HG02884 (cell line): ENCODE data around the gene CEACAM18.

Experiments
- ATAC-seq: cut with Tn5 transposase; IDR thresholded peaks from one replicate; pipeline ENCODE4 v1.9.1; 2021; ENCODE audit warnings: mild to moderate bottlenecking, moderate library complexity; ENCODE audit not compliant: unreplicated experiment

CEACAM18 gene

GRCh38 chr19:51525651-51526050, 47.3 kb downstream of the CEACAM18 start:
- ATAC-seq, result no peak

GRCh38 chr19:51529301-51529700, 51.0 kb downstream of the CEACAM18 start:
- ATAC-seq, result no peak

GRCh38 chr19:51530616-51531015, 52.3 kb downstream of the CEACAM18 start:
- no peak for ATAC-seq

- ATAC-seq, result no peak
Measured at GRCh38 chr19:51531349-51532315, 53.3 kb downstream of the CEACAM18 start, which contains the start of gene SIGLEC6. Gene SIGLEC6, minus strand, starts transcription at chr19:51531670. Its CDS starts 22 bp downstream, at chr19:51531648.

- ATAC-seq, result no peak
Measured at GRCh38 chr19:51535535-51535934, 57.2 kb downstream of the CEACAM18 start.

GRCh38 chr19:51539821-51540366, 61.6 kb downstream of the CEACAM18 start:
- ATAC-seq, result no peak
